ENCODE measurements around the gene PPP1R12A. TPM values are rescaled to one million over a fixed set of nuclear protein-coding genes. Genes with fewer than 3 reads are reported as not detected.

The PPP1R12A gene
- total RNA-seq, 1 experiment from 2014 or later, result 52.0 TPM

DNA sequence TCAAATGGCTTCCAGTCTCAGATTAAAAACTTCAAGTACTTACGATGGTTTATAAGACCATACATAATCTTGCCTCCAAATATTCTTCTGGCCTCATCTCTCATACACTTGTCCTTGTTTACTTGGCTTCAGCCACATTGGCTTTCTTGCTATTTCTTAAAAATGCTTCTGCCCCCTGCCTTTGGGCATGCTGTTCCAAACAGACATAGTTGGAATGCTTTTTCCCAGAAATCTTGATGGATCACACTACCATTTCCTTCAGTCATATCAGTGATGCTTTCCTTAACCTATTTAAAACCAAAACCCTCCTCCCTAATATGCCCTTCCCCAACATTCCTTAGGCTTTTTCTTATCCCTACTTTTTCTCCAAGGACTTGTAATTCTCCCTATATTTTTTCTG is 169.7 kb downstream of the PPP1R12A start:
- Histone ChIP-seq H4K20me1 (ENCODE audit: insufficient read depth) (no peaks in the 10 kb centered on the region), H3K4me3 (replicated peaks in 1 of 2; ENCODE audit: low read depth in 1 of 2, low read length in 2 of 2) (no peak overlapping the region), H3K9me2 (ENCODE audit: insufficient read depth) (no peaks in the 10 kb centered on the region; the same call in 1 of the 2 replicates), H3K36me3 (ENCODE audit: control insufficient read depth in 1 of 2, insufficient read depth in 2 of 2, low read length in 2 of 2) (no peaks in the 10 kb centered on the region), H2AFZ (ENCODE audit: low read depth, low read length, poor library complexity, severe bottlenecking) (no peak overlapping the region), H3K27me3 (ENCODE audit: insufficient read depth, low read length) (no peaks in the 10 kb centered on the region), H3K4me2 (ENCODE audit: low read length) (no peak overlapping the region), H3K27ac (ENCODE audit: low read depth, low read length) (no peak overlapping the region), H3K9ac (ENCODE audit: low read length) (no peak overlapping the region), H3K9me3 (ENCODE audit: control insufficient read depth in 1 of 2, insufficient read depth in 1 of 2, low read depth in 1 of 2, low read length in 2 of 2) (no peaks in the 10 kb centered on the region), H3K4me1 (ENCODE audit: control insufficient read depth in 1 of 2, insufficient read depth in 2 of 2, low read length in 2 of 2) (no peaks in the 10 kb centered on the region), H3K79me2 (ENCODE audit: insufficient read depth, low read length) (no peaks in the 10 kb centered on the region)
- CTCF ChIA-PET, result no interaction called here
- BruUV-seq (replicated peaks), result no TSS peak
- POLR2A ChIA-PET, result no interaction called here
- ATAC-seq, result no peak
- RAD21 ChIA-PET (ENCODE audit: low non-redundant PET in 1 of 2, low total read pairs in 2 of 2, uncharacterized antibody in 2 of 2, unreplicated experiment in 2 of 2), result no interaction called here
- TF ChIP-seq SP1 (IDR thresholded peaks at IDR 0.05; ENCODE audit: low read depth) (no peak), ZNF274 (IDR thresholded peaks at IDR 0.05; ENCODE audit: low read depth, low read length) (no peak)
- DNase-seq (ENCODE audit: low read depth, low spot score), result no peak
- intact Hi-C loops (cut with micrococcal nuclease), result no loop called here

DNA sequence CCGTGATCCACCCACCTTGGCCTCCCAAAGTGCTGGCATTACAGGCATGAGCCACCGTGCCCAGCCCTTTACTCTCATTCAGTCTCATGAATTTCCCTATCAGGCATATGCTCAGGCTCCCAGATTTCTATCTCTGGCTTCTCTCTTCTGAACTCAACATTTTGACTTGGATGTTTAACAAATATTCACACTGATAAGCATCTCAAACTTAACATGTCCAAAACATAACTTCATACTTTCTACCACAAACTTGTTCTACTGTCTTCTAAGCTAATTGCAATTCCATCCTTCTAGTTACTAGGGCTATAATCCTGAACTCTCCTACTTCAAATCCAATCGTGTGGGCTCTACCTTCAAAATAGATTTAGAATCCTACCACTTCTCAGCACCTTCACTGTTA is 170.3 kb downstream of the PPP1R12A start:
- Histone ChIP-seq H3K27me3 (ENCODE audit: insufficient read depth, low read length) (no peaks in the 10 kb centered on the region), H3K9me3 (ENCODE audit: control insufficient read depth in 1 of 2, insufficient read depth in 1 of 2, low read depth in 1 of 2, low read length in 2 of 2) (no peaks in the 10 kb centered on the region), H2AFZ (ENCODE audit: low read depth, low read length, poor library complexity, severe bottlenecking) (no peak overlapping the region), H3K27ac (ENCODE audit: low read depth, low read length) (no peak overlapping the region), H3K4me2 (ENCODE audit: low read length) (no peak overlapping the region), H3K4me1 (ENCODE audit: control insufficient read depth in 1 of 2, insufficient read depth in 2 of 2, low read length in 2 of 2) (no peaks in the 10 kb centered on the region), H3K9me2 (ENCODE audit: insufficient read depth) (no peaks in the 10 kb centered on the region; the same call in 1 of the 2 replicates), H3K4me3 (replicated peaks in 1 of 2; ENCODE audit: low read depth in 1 of 2, low read length in 2 of 2) (no peak overlapping the region), H3K79me2 (ENCODE audit: insufficient read depth, low read length) (no peaks in the 10 kb centered on the region), H3K9ac (ENCODE audit: low read length) (no peak overlapping the region), H4K20me1 (ENCODE audit: insufficient read depth) (no peaks in the 10 kb centered on the region), H3K36me3 (ENCODE audit: control insufficient read depth in 1 of 2, insufficient read depth in 2 of 2, low read length in 2 of 2) (no peaks in the 10 kb centered on the region)
- no peak for DNase-seq (ENCODE audit: low read depth, low spot score)
- RAD21 ChIA-PET (ENCODE audit: low non-redundant PET in 1 of 2, low total read pairs in 2 of 2, uncharacterized antibody in 2 of 2, unreplicated experiment in 2 of 2), result no interaction called here
- no TSS peak for BruUV-seq (replicated peaks)
- POLR2A ChIA-PET, result no interaction called here
- no peak for ATAC-seq
- intact Hi-C loops (cut with micrococcal nuclease), result no loop called here
- TF ChIP-seq FOSL1 (IDR thresholded peaks at IDR 0.05; ENCODE audit: low read depth) (no peak), YY1 (IDR thresholded peaks at IDR 0.05; ENCODE audit: extremely low read depth, insufficient replicate concordance, low read depth, low read length) (no peak), ELF1 (IDR thresholded peaks at IDR 0.05; ENCODE audit: borderline replicate concordance, low read depth) (no peak), ZFX (IDR thresholded peaks at IDR 0.05) (no peak), EZH2 (IDR thresholded peaks at IDR 0.05) (no peak), ZNF274 (IDR thresholded peaks at IDR 0.05; ENCODE audit: low read depth, low read length) (no peak), EGR1 (IDR thresholded peaks at IDR 0.05; ENCODE audit: low read depth) (no peak), SIN3A (IDR thresholded peaks at IDR 0.05; ENCODE audit: low read depth) (no peak), CBX3 (IDR thresholded peaks at IDR 0.05; ENCODE audit: low read depth) (no peak), EZH2phosphoT487 (IDR thresholded peaks at IDR 0.05; ENCODE audit: borderline replicate concordance) (no peak), POLR2A (IDR thresholded peaks at IDR 0.05; ENCODE audit: borderline replicate concordance, extremely low read depth, insufficient read depth, insufficient read length) (no peak)
- TF ChIP-seq, protein P1, sequence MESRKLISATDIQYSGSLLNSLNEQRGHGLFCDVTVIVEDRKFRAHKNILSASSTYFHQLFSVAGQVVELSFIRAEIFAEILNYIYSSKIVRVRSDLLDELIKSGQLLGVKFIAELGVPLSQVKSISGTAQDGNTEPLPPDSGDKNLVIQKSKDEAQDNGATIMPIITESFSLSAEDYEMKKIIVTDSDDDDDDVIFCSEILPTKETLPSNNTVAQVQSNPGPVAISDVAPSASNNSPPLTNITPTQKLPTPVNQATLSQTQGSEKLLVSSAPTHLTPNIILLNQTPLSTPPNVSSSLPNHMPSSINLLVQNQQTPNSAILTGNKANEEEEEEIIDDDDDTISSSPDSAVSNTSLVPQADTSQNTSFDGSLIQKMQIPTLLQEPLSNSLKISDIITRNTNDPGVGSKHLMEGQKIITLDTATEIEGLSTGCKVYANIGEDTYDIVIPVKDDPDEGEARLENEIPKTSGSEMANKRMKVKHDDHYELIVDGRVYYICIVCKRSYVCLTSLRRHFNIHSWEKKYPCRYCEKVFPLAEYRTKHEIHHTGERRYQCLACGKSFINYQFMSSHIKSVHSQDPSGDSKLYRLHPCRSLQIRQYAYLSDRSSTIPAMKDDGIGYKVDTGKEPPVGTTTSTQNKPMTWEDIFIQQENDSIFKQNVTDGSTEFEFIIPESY (IDR thresholded peaks at IDR 0.05; ENCODE audit: extremely low read depth, insufficient replicate concordance, low read length), result no peak
- TF ChIP-seq, protein P2, sequence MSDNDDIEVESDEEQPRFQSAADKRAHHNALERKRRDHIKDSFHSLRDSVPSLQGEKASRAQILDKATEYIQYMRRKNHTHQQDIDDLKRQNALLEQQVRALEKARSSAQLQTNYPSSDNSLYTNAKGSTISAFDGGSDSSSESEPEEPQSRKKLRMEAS (IDR thresholded peaks at IDR 0.05), result no peak
- CTCF ChIA-PET, result no interaction called here
